Dermis microvascular lymphatic vessel endothelial cell (primary cell): ENCODE data around the gene RBM20. TPM values are rescaled to one million over a fixed set of nuclear protein-coding genes. Genes with fewer than 3 reads are reported as not detected.

ENCODE experiments used
- DNase-seq, 2 donors: peaks; one replicate each; pipeline versions ENCODE4 v3.0.0 to v3.0.0-alpha.2; 2010; ENCODE audit warnings: low read depth in 2 of 2
- total RNA-seq: library from RNA; depleted of rRNA; stranded (reverse); fragments of >200 nt; gene quantifications from 2 replicates; pipeline ENCODE4 v1.2.1, GENCODE V29; 2014

RBM20 gene
- total RNA-seq, 1 donor from 2014 or later = 0.77 TPM

GRCh38 chr10:110850099-110850498, 206.0 kb downstream of the RBM20 start:
- no peak for DNase-seq

- DNase-seq = no peak
Measured at GRCh38 chr10:110851020-110851612, 207.0 kb downstream of the RBM20 start.

- no peak for DNase-seq
Measured at GRCh38 chr10:110852255-110852896, 208.2 kb downstream of the RBM20 start.

GRCh38 chr10:110852947-110853346, 208.8 kb downstream of the RBM20 start:
- no peak for DNase-seq

GRCh38 chr10:110853921-110854605, 209.9 kb downstream of the RBM20 start:
- DNase-seq = no peak

- DNase-seq = no peak
Measured at GRCh38 chr10:110857265-110858171, 213.4 kb downstream of the RBM20 start.

- no peak for DNase-seq
Measured at GRCh38 chr10:110858297-110858934, 214.3 kb downstream of the RBM20 start.

GRCh38 chr10:110859206-110859972, 215.3 kb downstream of the RBM20 start:
- no peak for DNase-seq

GRCh38 chr10:110859973-110860376, 215.8 kb downstream of the RBM20 start:
- no peak for DNase-seq

- DNase-seq = no peak
Measured at GRCh38 chr10:110860576-110861241, 216.6 kb downstream of the RBM20 start.

- no peak for DNase-seq
Measured at GRCh38 chr10:110861476-110861875, 217.3 kb downstream of the RBM20 start.

- no peak for DNase-seq
Measured at GRCh38 chr10:110861930-110862649, 218.0 kb downstream of the RBM20 start.

GRCh38 chr10:110862961-110863360, 218.8 kb downstream of the RBM20 start:
- no peak for DNase-seq

- no peak for DNase-seq
Measured at GRCh38 chr10:110863361-110863760, 219.2 kb downstream of the RBM20 start.

GRCh38 chr10:110863956-110864355, 219.8 kb downstream of the RBM20 start:
- no peak for DNase-seq

- DNase-seq = no peak
Measured at GRCh38 chr10:110864662-110865140, 220.6 kb downstream of the RBM20 start.

GRCh38 chr10:110865186-110865808, 221.2 kb downstream of the RBM20 start:
- DNase-seq = no peak

- no peak for DNase-seq
Measured at GRCh38 chr10:110865809-110866482, 221.8 kb downstream of the RBM20 start.
